SU-DHL-6 (cell line): ENCODE measurements around the gene BRPF3.

Experiments used
- H2AFZ ChIP-seq: fragments of 200-600 bp; sonication (generic); 2 replicates; pipeline ENCODE4 v1.6.1; 2014; ENCODE audit warnings: low read depth, mild to moderate bottlenecking, moderate library complexity, mixed read lengths, antibody characterized with exemption, low read length; ENCODE audit not compliant: severe bottlenecking
- H3F3A ChIP-seq: fragments of 200-600 bp; shearing (Covaris generic); 2 replicates; pipeline ENCODE4 v1.6.0; 2016; ENCODE audit warnings: antibody characterized with exemption, mild to moderate bottlenecking; ENCODE audit not compliant: insufficient read depth
- H3K27ac ChIP-seq: fragments of 200-600 bp; sonication (generic); 2 replicates; pipeline ENCODE4 v1.5.1; 2016; ENCODE audit warnings: low read depth, mild to moderate bottlenecking, low read length, moderate library complexity, mixed read lengths
- H3K27me3 ChIP-seq: fragments of 200-600 bp; sonication (generic), shearing (Covaris generic); 2 replicates; pipeline ENCODE4 v1.6.0; 2014; ENCODE audit warnings: mild to moderate bottlenecking, low read length
- H3K36me3 ChIP-seq: fragments of 200-600 bp; sonication (generic); 2 replicates; pipeline ENCODE4 v1.6.1; 2014; ENCODE audit warnings: mild to moderate bottlenecking, low read length, mixed read lengths
- H3K4me2 ChIP-seq: fragments of 300-600, 200-600 bp; shearing (Covaris generic), sonication (generic); 2 replicates; pipeline ENCODE4 v1.6.0; 2014; ENCODE audit warnings: low read length, low read depth, mild to moderate bottlenecking; ENCODE audit not compliant: poor library complexity, severe bottlenecking
- H3K4me3 ChIP-seq: fragments of 200-600 bp; sonication (generic); 2 replicates; pipeline ENCODE4 v1.5.1; 2014; ENCODE audit warnings: antibody characterized with exemption, low read length, mild to moderate bottlenecking, mixed read lengths; ENCODE audit not compliant: insufficient read depth, poor library complexity, severe bottlenecking
- H3K79me2 ChIP-seq: fragments of 200-600 bp; sonication (generic); 2 replicates; pipeline ENCODE4 v1.6.1; 2014; ENCODE audit warnings: mild to moderate bottlenecking, low read length, moderate library complexity; ENCODE audit not compliant: insufficient read depth
- H3K9ac ChIP-seq: fragments of 200-600 bp; sonication (generic); 2 replicates; pipeline ENCODE4 v1.7.0; 2014; ENCODE audit warnings: mild to moderate bottlenecking, low read length
- H3K9me2 ChIP-seq: fragments of 200-600 bp; sonication (generic); replicated peaks from 2 replicates; pipeline ENCODE4 v1.6.1; 2014; ENCODE audit warnings: low read length; ENCODE audit not compliant: insufficient read depth
- H3K9me3 ChIP-seq: fragments of 200-600 bp; sonication (generic); 2 replicates; pipeline ENCODE4 v1.6.1; 2014; ENCODE audit warnings: low read length, mixed read lengths; ENCODE audit not compliant: insufficient read depth
- H4K20me1 ChIP-seq: fragments of 200-600 bp; sonication (generic); 2 replicates; pipeline ENCODE4 v1.6.1; 2014; ENCODE audit warnings: low read depth, mild to moderate bottlenecking, antibody characterized with exemption, low read length, moderate library complexity, mixed read lengths
- CTCF ChIP-seq: fragments of 200-600 bp; sonication (generic); IDR thresholded peaks from one replicate; pipeline ENCODE4 v1.5.1; 2017; ENCODE audit warnings: antibody characterized with exemption, mild to moderate bottlenecking, low read length, moderate library complexity; ENCODE audit not compliant: insufficient read depth, poor library complexity, severe bottlenecking
- EZH2phosphoT487 ChIP-seq: fragments of 200-600 bp; sonication (generic), shearing (Covaris generic); conservative IDR thresholded peaks from 2 replicates; pipeline ENCODE4 v1.6.1; 2018; ENCODE audit warnings: mild to moderate bottlenecking, antibody characterized with exemption, low read length, moderate library complexity, mixed read lengths

The BRPF3 gene

GRCh38 chr6:36184311-36184710, 12.2 kb upstream of the BRPF3 start:
- no peak overlapping the region for H3K4me3 ChIP-seq
- no peaks in the 10 kb centered on the region for H3F3A ChIP-seq
- H3K36me3 ChIP-seq, result no peaks in the 10 kb centered on the region
- no peak overlapping the region for H3K4me2 ChIP-seq
- H4K20me1 ChIP-seq, result no peaks in the 10 kb centered on the region
- no peak overlapping the region for H3K9ac ChIP-seq
- H3K79me2 ChIP-seq, result no peaks in the 10 kb centered on the region
- H3K27me3 ChIP-seq, result no peaks in the 10 kb centered on the region
- TF ChIP-seq EZH2phosphoT487, result no peak
- no peak overlapping the region for H2AFZ ChIP-seq
- no peak overlapping the region for H3K27ac ChIP-seq
- no peaks in the 10 kb centered on the region for H3K9me3 ChIP-seq
- H3K9me2 ChIP-seq, result no peaks in the 10 kb centered on the region

GRCh38 chr6:36186199-36186598, 10.3 kb upstream of the BRPF3 start:
- H3K4me2 ChIP-seq, result no peak overlapping the region
- no peaks in the 10 kb centered on the region for H3K9me2 ChIP-seq
- no peaks in the 10 kb centered on the region for H3F3A ChIP-seq
- H3K4me3 ChIP-seq, result no peak overlapping the region
- TF ChIP-seq CTCF (no peak), EZH2phosphoT487 (no peak)
- H4K20me1 ChIP-seq, result no peaks in the 10 kb centered on the region
- no peaks in the 10 kb centered on the region for H3K36me3 ChIP-seq
- H3K9ac ChIP-seq, result no peak overlapping the region
- no peaks in the 10 kb centered on the region for H3K27me3 ChIP-seq
- no peaks in the 10 kb centered on the region for H3K9me3 ChIP-seq
- H2AFZ ChIP-seq, result no peak overlapping the region
- H3K27ac ChIP-seq, result no peak overlapping the region
- H3K79me2 ChIP-seq, result no peaks in the 10 kb centered on the region

DNA sequence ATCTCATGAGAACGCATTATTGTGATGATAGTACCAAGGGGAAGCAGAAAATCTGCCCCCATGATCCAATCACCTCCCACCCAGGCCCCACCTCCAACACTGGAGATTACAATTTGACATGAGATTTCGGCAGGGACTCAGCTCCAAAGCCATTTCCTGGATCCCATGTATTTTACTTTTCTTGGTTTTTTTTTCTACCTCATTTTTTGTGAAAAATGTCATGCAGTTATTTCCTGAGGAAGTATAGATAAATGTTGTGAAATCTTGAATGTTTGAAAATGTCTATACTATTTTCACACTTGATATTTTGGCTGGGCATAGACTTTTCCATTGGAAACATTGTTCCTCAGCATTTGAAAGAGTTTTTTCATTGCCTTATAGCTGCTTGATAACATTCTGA, 9.1 kb upstream of the BRPF3 start:
- H3K9me3 ChIP-seq, result no peaks in the 10 kb centered on the region
- no peaks in the 10 kb centered on the region for H3K9me2 ChIP-seq
- no peaks in the 10 kb centered on the region for H3K27me3 ChIP-seq
- H3K36me3 ChIP-seq, result no peaks in the 10 kb centered on the region
- no peak overlapping the region for H3K4me2 ChIP-seq
- H2AFZ ChIP-seq, result no peak overlapping the region
- TF ChIP-seq CTCF (no peak), EZH2phosphoT487 (no peak)
- no peak overlapping the region for H3K4me3 ChIP-seq
- no peak overlapping the region for H3K27ac ChIP-seq
- H3F3A ChIP-seq, result no peaks in the 10 kb centered on the region
- H4K20me1 ChIP-seq, result no peaks in the 10 kb centered on the region
- no peak overlapping the region for H3K9ac ChIP-seq
- H3K79me2 ChIP-seq, result no peaks in the 10 kb centered on the region

- H3K27me3 ChIP-seq, result no peaks in the 10 kb centered on the region
- peak overlapping the region; percentile 58 for H3K9ac ChIP-seq
- H3K79me2 ChIP-seq, result peaks cover 28% of the 10 kb centered on the region
- no peak for TF ChIP-seq EZH2phosphoT487
- no peak for TF ChIP-seq CTCF
- H3K36me3 ChIP-seq, result 0 out of 2 replicates have a peak, but pooled peaks cover 3% of the 10 kb centered on the region
- peak overlapping the region; percentile 78 for H3K4me2 ChIP-seq
- no peaks in the 10 kb centered on the region for H3K9me3 ChIP-seq
- H3F3A ChIP-seq, result peaks cover 17% of the 10 kb centered on the region; the same call in 1 of the 2 replicates
- no peaks in the 10 kb centered on the region for H3K9me2 ChIP-seq
- H4K20me1 ChIP-seq, result no peaks in the 10 kb centered on the region
- H3K4me3 ChIP-seq, result peak overlapping the region; percentile 56
- H2AFZ ChIP-seq, result peak overlapping the region; percentile 90
- no peak overlapping the region for H3K27ac ChIP-seq
Measured at GRCh38 chr6:36195471-36196112, 952 bp upstream of the BRPF3 start.
